HepG2 (cell line): ENCODE results near the gene TWNK. TPM values are rescaled to one million over a fixed set of nuclear protein-coding genes. Genes with fewer than 3 reads are reported as not detected.

ENCODE experiments used
- BRD4 ChIP-seq: sonication (generic); formaldehyde crosslinking; IDR thresholded peaks from 2 replicates; pipeline ENCODE4 v1.4.0; 2020; ENCODE audit warnings: missing genetic modification reagents
- CEBPZ ChIP-seq: IDR thresholded peaks from 2 replicates; pipeline ENCODE4 v1.6.1; 2012; ENCODE audit warnings: low read length, improper control_type of control experiment
- DR1 ChIP-seq: sonication (generic); formaldehyde crosslinking; IDR thresholded peaks from 2 replicates; pipeline ENCODE4 v1.8.0; 2021; ENCODE audit warnings: mild to moderate bottlenecking, missing genetic modification reagents, inconsistent platforms
- JUND ChIP-seq: sonication (generic); formaldehyde crosslinking; IDR thresholded peaks from 2 replicates; pipeline ENCODE4 v1.8.0; 2022; ENCODE audit warnings: mild to moderate bottlenecking, missing genetic modification reagents
- KLF16 ChIP-seq, 2 experiments: sonication (generic) in 1 of 2; formaldehyde crosslinking in 1 of 2; IDR thresholded peaks; 2 replicates each; pipeline versions ENCODE4 v1.6.1 to v1.8.0; 2016 to 2023; ENCODE audit warnings: missing genetic modification reagents in 2 of 2, missing compliant biosample characterization in 1 of 2
- NFE2L2 ChIP-seq: fragments of 150-350 bp; IDR thresholded peaks from 2 replicates; pipeline ENCODE4 v1.6.1; 2014; ENCODE audit warnings: low read length
- RBFOX2 ChIP-seq: fragments of 200-400 bp; formaldehyde crosslinking; IDR thresholded peaks from 2 replicates; pipeline ENCODE4 v1.6.1; 2017; ENCODE audit warnings: low read depth, mild to moderate bottlenecking, low read length
- SP5 ChIP-seq: IDR thresholded peaks from 2 replicates; pipeline ENCODE4 v1.6.1; 2016; ENCODE audit warnings: low read depth, borderline replicate concordance
- THRA ChIP-seq: sonication (generic); formaldehyde crosslinking; IDR thresholded peaks from 2 replicates; pipeline ENCODE4 v1.4.0; 2020; ENCODE audit warnings: missing genetic modification reagents, borderline replicate concordance
- TRIM24 ChIP-seq: sonication (generic); formaldehyde crosslinking; IDR thresholded peaks from 2 replicates; pipeline ENCODE4 v1.8.0; 2022; ENCODE audit warnings: mild to moderate bottlenecking, missing genetic modification reagents
- ZKSCAN5 ChIP-seq: sonication (generic); formaldehyde crosslinking; IDR thresholded peaks from 2 replicates; pipeline ENCODE4 v1.5.1; 2020; ENCODE audit warnings: mild to moderate bottlenecking, missing genetic modification reagents
- ZNF30 ChIP-seq: sonication (generic); formaldehyde crosslinking; IDR thresholded peaks from 2 replicates; pipeline ENCODE4 v1.5.0; 2020; ENCODE audit warnings: mild to moderate bottlenecking, missing genetic modification reagents
- ZNF546 ChIP-seq: sonication (generic); formaldehyde crosslinking; conservative IDR thresholded peaks from 2 replicates; pipeline ENCODE4 v1.8.1; 2023; ENCODE audit warnings: mild to moderate bottlenecking, missing genetic modification reagents
- ZNF678 ChIP-seq: sonication (generic); formaldehyde crosslinking; IDR thresholded peaks from 2 replicates; pipeline ENCODE4 v1.4.0; 2020; ENCODE audit warnings: mild to moderate bottlenecking, missing genetic modification reagents
- ZNF766 ChIP-seq: sonication (generic); formaldehyde crosslinking; IDR thresholded peaks from 2 replicates; pipeline ENCODE4 v1.5.0; 2020; ENCODE audit warnings: missing genetic modification reagents, borderline replicate concordance
- polyA plus RNA-seq, 8 experiments: library from polyadenylated mRNA; depleted of rRNA in 3 of 8; stranded (reverse) in 7 of 8; unstranded in 1 of 8; fragments of >200 nt; fragmentation: Illumina TruSeq in 4 of 8; extraction: Trizol in 4 of 8; gene quantifications; 2 replicates each; pipeline versions ENCODE4 v1.2.1 to v1.2.3, GENCODE V29; 2011 to 2016; ENCODE audit warnings: low read depth in 4 of 8, missing spikeins in 1 of 8, mixed read lengths in 1 of 8; ENCODE audit not compliant: insufficient read depth in 1 of 8
- total RNA-seq, 5 experiments: library from RNA; depleted of rRNA; stranded (reverse); fragments of >200 nt; fragmentation: Illumina TruSeq; extraction: Trizol; gene quantifications; 2 replicates each; pipeline ENCODE4 v1.2.3, GENCODE V29; 2016; ENCODE audit warnings: low read depth in 1 of 5
- TF ChIP-seq, protein P1 (sequence below): sonication (generic); formaldehyde crosslinking; IDR thresholded peaks from 2 replicates; pipeline ENCODE4 v1.5.0; 2020; ENCODE audit warnings: mild to moderate bottlenecking, missing genetic modification reagents
- TF ChIP-seq, protein P2 (sequence below): sonication (generic); formaldehyde crosslinking; IDR thresholded peaks from 2 replicates; pipeline ENCODE4 v1.8.0; 2022; ENCODE audit warnings: mild to moderate bottlenecking, missing genetic modification reagents, borderline replicate concordance
- TF ChIP-seq, protein P3 (sequence below): sonication (generic); formaldehyde crosslinking; IDR thresholded peaks from 2 replicates; pipeline ENCODE4 v1.9.0; 2021; ENCODE audit warnings: missing genetic modification reagents, borderline replicate concordance

The TWNK gene
- total and polyA plus RNA-seq, 2 of the 13 experiments (the other 11 are each of a cell fraction or from before 2014, with no cell fraction given), result 10.7 to 16.5 TPM

- TF ChIP-seq DR1 (CRISPR knock-in tag) (0 out of 2 replicates have a peak, but pooled peaks have one; percentile 34), BRD4 (CRISPR knock-in tag) (0 out of 2 replicates have a peak, but pooled peaks have one; percentile 33), NFE2L2 (no peak), ZNF766 (CRISPR knock-in tag) (0 out of 2 replicates have a peak, but pooled peaks have one; percentile 42), TRIM24 (CRISPR knock-in tag) (no peak), ZNF30 (no peak), KLF16 (CRISPR knock-in tag; IDR thresholded peaks at IDR 0.05) (0 out of 4 replicates have a peak, but pooled peaks of 1 of the 2 experiments have one; percentile 25), RBFOX2 (peak; percentile 80), CEBPZ (no peak), THRA (CRISPR knock-in tag) (peak; percentile 49; the same call in 1 of the 2 replicates), ZNF678 (CRISPR knock-in tag) (0 out of 2 replicates have a peak, but pooled peaks have one; percentile 6), JUND (CRISPR knock-in tag) (peak; percentile 24; the same call in 1 of the 2 replicates), SP5 (CRISPR knock-in tag) (no peak; the same call in 1 of the 2 replicates), ZKSCAN5 (no peak), ZNF546 (CRISPR knock-in tag) (peak; percentile 80; the same call in 1 of the 2 replicates)
- TF ChIP-seq, protein P1, sequence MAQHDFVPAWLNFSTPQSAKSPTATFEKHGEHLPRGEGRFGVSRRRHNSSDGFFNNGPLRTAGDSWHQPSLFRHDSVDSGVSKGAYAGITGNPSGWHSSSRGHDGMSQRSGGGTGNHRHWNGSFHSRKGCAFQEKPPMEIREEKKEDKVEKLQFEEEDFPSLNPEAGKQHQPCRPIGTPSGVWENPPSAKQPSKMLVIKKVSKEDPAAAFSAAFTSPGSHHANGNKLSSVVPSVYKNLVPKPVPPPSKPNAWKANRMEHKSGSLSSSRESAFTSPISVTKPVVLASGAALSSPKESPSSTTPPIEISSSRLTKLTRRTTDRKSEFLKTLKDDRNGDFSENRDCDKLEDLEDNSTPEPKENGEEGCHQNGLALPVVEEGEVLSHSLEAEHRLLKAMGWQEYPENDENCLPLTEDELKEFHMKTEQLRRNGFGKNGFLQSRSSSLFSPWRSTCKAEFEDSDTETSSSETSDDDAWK (CRISPR knock-in tag), result no peak
- TF ChIP-seq, protein P2, sequence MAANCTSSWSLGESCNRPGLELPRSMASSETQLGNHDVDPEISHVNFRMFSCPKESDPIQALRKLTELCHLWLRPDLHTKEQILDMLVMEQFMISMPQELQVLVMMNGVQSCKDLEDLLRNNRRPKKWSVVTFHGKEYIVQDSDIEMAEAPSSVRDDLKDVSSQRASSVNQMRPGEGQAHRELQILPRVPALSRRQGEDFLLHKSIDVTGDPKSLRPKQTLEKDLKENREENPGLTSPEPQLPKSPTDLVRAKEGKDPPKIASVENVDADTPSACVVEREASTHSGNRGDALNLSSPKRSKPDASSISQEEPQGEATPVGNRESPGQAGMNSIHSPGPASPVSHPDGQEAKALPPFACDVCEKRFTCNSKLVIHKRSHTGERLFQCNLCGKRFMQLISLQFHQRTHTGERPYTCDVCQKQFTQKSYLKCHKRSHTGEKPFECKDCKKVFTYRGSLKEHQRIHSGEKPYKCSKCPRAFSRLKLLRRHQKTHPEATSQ, result no peak
- TF ChIP-seq, protein P3, sequence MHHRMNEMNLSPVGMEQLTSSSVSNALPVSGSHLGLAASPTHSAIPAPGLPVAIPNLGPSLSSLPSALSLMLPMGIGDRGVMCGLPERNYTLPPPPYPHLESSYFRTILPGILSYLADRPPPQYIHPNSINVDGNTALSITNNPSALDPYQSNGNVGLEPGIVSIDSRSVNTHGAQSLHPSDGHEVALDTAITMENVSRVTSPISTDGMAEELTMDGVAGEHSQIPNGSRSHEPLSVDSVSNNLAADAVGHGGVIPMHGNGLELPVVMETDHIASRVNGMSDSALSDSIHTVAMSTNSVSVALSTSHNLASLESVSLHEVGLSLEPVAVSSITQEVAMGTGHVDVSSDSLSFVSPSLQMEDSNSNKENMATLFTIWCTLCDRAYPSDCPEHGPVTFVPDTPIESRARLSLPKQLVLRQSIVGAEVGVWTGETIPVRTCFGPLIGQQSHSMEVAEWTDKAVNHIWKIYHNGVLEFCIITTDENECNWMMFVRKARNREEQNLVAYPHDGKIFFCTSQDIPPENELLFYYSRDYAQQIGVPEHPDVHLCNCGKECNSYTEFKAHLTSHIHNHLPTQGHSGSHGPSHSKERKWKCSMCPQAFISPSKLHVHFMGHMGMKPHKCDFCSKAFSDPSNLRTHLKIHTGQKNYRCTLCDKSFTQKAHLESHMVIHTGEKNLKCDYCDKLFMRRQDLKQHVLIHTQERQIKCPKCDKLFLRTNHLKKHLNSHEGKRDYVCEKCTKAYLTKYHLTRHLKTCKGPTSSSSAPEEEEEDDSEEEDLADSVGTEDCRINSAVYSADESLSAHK (CRISPR knock-in tag), result no peak
These were observed 10.2 kb downstream of the TWNK start (continued) for GRCh38 chr10:100997360-100998182.
